ENCODE data around the gene CETP. TPM values are rescaled to one million over a fixed set of nuclear protein-coding genes. Genes with fewer than 3 reads are reported as not detected.
"Not testable (repeated sequence)": the region's sequence is repeated elsewhere in the genome, so short reads cannot be mapped to it uniquely, and the experiment has no call there.

The CETP gene
- total and polyA plus RNA-seq, 5 donors from 2014 or later: 0.27 TPM; not detected in 4

DNA sequence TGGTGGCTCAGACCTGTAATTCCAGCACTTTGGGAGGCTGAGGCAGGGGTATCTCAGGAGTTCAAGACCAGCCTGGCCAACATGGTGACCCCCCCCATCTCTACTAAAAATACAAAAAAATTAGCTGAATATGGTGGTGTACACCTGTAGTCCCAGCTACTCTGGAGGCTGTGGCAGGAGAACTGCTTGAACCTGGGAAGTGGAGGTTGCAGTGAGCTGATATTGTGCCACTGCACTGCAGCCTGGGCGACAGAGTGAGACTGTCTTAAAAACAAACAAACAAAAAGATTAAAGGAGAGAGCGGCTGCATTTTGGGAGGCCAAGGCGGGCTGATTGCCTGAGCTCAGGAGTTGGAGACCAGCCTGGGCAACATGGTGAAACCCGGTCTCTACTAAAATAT, 25.2 kb downstream of the CETP start:
- H3K4me3 Mint-ChIP-seq: peak overlapping the region; percentile 99 to 100 (median 100)
- not testable (repeated sequence) for H3K27me3 Mint-ChIP-seq; H3K9me3 Mint-ChIP-seq; H3K27me3 ChIP-seq (ENCODE audit: control insufficient read depth, insufficient read depth, low read length); ATAC-seq (ENCODE audit: low read depth in 2 of 2); DNase-seq; H3K9me3 ChIP-seq (ENCODE audit: control insufficient read depth in 2 of 2, low read length in 2 of 2)
- H3K4me1 Mint-ChIP-seq: peaks cover 0 to 77% (median 50%) of the 10 kb centered on the region in 4 donors
- Histone ChIP-seq H3K4me1 (ENCODE audit: control insufficient read depth, insufficient read depth, low read length, poor library complexity, severe bottlenecking) (peaks cover 71% of the 10 kb centered on the region), H3K27ac (ENCODE audit: insufficient read depth, low read length, poor library complexity, severe bottlenecking) (peak overlapping the region; percentile 62), H3K36me3 (ENCODE audit: control insufficient read depth, insufficient read depth, low read length) (peaks cover 18% of the 10 kb centered on the region), H3K4me3 (ENCODE audit: low read depth, low read length) (peak overlapping the region; percentile 94)
- peaks cover 36% of the 10 kb centered on the region for H3K36me3 Mint-ChIP-seq
- H3K27ac Mint-ChIP-seq: peak overlapping the region; percentile 96 to 99 (median 98)

DNA sequence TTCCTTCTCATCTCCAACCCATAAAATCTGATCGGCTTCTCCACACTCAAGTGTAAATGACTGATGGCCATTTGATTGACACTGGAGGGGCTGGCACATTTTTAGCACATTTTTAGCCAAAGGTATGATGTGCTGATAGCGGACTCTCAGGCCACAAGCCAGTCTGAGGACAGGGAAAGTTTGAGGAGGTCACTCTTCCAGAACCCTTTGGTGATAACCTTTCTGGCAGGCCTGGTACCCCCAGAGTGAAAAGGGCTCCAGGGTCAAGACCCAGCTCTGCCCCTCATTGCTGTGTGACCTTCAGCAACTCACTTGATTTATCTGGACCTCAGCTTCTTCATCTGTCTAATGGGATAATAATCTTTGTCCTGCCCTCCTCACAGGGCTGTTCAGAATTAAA, 25.9 kb downstream of the CETP start:
- Mint-ChIP-seq H3K27ac (peak overlapping the region; percentile 96 to 99 (median 98)), H3K36me3 (peaks cover 31% of the 10 kb centered on the region), H3K4me3 (peak overlapping the region; percentile 99 to 100 (median 100)), H3K27me3 (no peaks in the 10 kb centered on the region), H3K9me3 (no peaks in the 10 kb centered on the region), H3K4me1 (peaks cover 0 to 76% (median 51%) of the 10 kb centered on the region in 4 donors)
- DNase-seq (no peak), ATAC-seq (ENCODE audit: low read depth in 2 of 2) (no peak)
- H3K27ac ChIP-seq (ENCODE audit: insufficient read depth, low read length, poor library complexity, severe bottlenecking): peak overlapping the region; percentile 88
- peak overlapping the region; percentile 94 for H3K4me3 ChIP-seq (ENCODE audit: low read depth, low read length)
- no peaks in the 10 kb centered on the region for H3K27me3 ChIP-seq (ENCODE audit: control insufficient read depth, insufficient read depth, low read length)
- peaks cover 16% of the 10 kb centered on the region for H3K36me3 ChIP-seq (ENCODE audit: control insufficient read depth, insufficient read depth, low read length)
- no peaks in the 10 kb centered on the region for H3K9me3 ChIP-seq (ENCODE audit: control insufficient read depth in 2 of 2, low read length in 2 of 2)
- peaks cover 79% of the 10 kb centered on the region for H3K4me1 ChIP-seq (ENCODE audit: control insufficient read depth, insufficient read depth, low read length, poor library complexity, severe bottlenecking)

DNA sequence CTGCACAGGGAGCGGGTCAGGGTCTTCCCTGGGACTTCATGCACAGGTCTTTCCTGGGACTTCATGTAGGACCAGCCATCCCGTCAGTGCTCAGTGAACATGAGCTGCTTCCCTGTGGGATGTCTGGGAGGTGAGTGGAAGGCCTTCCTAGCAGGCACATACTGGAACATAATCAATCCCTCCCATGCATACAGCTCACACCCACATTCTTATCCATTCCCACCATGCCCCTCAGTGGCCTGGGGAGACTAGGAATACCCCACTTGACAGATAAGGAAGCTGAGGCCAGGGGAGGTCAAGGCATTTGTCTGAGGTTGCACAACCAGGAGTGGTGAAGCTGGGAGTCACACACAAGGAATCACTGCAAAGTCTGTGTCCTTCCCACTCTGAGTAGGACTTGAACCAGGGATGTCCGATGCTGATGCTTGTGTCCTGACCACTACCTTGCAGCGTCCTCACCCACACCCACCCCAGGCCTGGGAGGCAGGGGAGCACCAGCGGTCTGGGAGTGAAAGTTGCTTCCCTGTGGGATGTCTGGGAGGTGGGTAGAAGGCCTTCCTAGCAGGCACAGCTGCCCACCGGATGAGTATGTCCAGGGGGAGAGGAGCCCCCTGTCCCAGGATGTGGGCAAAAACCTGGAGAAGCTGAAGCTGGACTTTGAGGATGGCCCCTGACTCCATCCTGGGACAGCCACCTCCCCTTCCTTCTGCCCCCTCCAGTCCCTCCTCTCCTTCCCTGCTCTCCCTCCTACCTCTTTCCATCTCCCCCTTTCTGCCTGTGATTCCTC, 26.6 kb downstream of the CETP start:
- Histone ChIP-seq H3K36me3 (ENCODE audit: control insufficient read depth, insufficient read depth, low read length) (peaks cover 15% of the 10 kb centered on the region), H3K9me3 (ENCODE audit: control insufficient read depth in 2 of 2, low read length in 2 of 2) (no peaks in the 10 kb centered on the region), H3K27ac (ENCODE audit: insufficient read depth, low read length, poor library complexity, severe bottlenecking) (peak overlapping the region; percentile 88), H3K27me3 (ENCODE audit: control insufficient read depth, insufficient read depth, low read length) (no peaks in the 10 kb centered on the region), H3K4me3 (ENCODE audit: low read depth, low read length) (peak overlapping the region; percentile 94), H3K4me1 (ENCODE audit: control insufficient read depth, insufficient read depth, low read length, poor library complexity, severe bottlenecking) (peaks cover 85% of the 10 kb centered on the region)
- Mint-ChIP-seq H3K9me3 (no peaks in the 10 kb centered on the region), H3K27me3 (no peaks in the 10 kb centered on the region), H3K4me3 (peak overlapping the region; percentile 99 to 100 (median 100)), H3K27ac (peak overlapping the region; percentile 96 to 100 (median 98)), H3K4me1 (peaks cover 6 to 78% (median 55%) of the 10 kb centered on the region in 4 donors), H3K36me3 (peaks cover 33% of the 10 kb centered on the region)
- DNase-seq: no peak
- ATAC-seq (ENCODE audit: low read depth in 2 of 2): no peak

DNA sequence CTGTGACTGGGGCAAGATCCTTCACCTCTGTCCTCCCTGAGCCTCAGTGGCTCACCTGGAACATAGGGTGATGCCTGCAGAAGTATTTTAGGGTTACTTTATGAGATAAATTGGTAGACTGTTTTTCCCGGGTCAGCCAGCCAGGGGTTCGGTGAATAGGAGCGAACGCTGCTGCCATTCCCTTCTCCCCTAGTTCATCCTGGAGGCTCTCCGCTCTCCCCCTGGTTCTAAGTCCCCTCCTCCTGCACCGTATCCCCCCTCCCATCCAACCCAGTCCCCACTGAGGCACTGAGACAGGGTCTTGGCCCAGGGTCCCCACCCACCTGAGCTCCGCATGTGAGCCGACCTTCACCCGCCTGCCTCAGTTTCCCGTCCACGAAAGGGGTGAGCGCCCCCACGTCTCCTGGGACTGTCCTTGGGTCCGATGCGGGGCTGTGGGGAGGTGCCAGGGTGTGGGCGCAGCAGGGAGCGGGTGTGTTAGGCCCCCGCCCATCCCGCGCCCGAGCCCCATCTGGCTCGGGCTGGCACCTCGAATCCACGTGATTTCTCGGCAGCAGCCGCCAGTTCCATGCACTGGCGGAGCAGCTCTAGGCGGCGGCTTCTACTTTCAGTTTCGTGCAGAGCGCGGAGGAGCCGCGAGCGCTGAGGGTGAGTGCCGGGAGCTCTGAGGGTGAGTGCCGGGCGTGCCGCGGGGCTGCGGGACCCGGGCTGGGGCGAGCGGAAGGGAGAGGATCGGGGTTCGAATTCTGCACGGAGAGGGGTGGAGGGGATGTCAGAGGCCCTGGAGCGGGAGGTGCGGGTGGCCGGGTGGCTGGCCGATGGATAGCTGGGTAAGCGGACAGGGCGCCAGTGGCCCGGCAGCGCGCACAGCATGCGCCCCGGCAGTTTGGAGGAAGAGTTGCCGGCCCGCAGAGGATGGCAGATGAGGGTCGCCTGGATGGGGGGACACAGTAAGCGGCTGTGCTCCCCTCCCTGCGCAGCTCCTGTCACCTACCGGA, 27.5 kb downstream of the CETP start, which contains the start of gene NLRC5:
NLRC5 (plus strand) TSS at position 610 of the 998 bp plus-strand sequence. CDS start 31,156 bp downstream, outside the sequence.
- no peaks in the 10 kb centered on the region for H3K27me3 Mint-ChIP-seq
- peaks cover 91% of the 10 kb centered on the region for H3K4me1 ChIP-seq (ENCODE audit: control insufficient read depth, insufficient read depth, low read length, poor library complexity, severe bottlenecking)
- no peaks in the 10 kb centered on the region for H3K9me3 Mint-ChIP-seq
- H3K36me3 ChIP-seq (ENCODE audit: control insufficient read depth, insufficient read depth, low read length): peaks cover 8% of the 10 kb centered on the region
- H3K36me3 Mint-ChIP-seq: peaks cover 41% of the 10 kb centered on the region
- H3K4me1 Mint-ChIP-seq: peaks cover 8 to 79% (median 63%) of the 10 kb centered on the region in 4 donors
- ATAC-seq (ENCODE audit: low read depth in 2 of 2): peak; percentile 89 to 90
- no peaks in the 10 kb centered on the region for H3K9me3 ChIP-seq (ENCODE audit: control insufficient read depth in 2 of 2, low read length in 2 of 2)
- H3K4me3 ChIP-seq (ENCODE audit: low read depth, low read length): peak within 1 kb of the TSS; percentile 100
- DNase-seq: peak; percentile 85 to 96 (median 88)
- H3K27ac ChIP-seq (ENCODE audit: insufficient read depth, low read length, poor library complexity, severe bottlenecking): peak within 1 kb of the TSS; percentile 88
- H3K27ac Mint-ChIP-seq: peak within 1 kb of the TSS; percentile 96 to 100 (median 98)
- H3K4me3 Mint-ChIP-seq: peak within 1 kb of the TSS; percentile 99 to 100 (median 100)
- H3K27me3 ChIP-seq (ENCODE audit: control insufficient read depth, insufficient read depth, low read length): no peaks in the 10 kb centered on the region

DNA sequence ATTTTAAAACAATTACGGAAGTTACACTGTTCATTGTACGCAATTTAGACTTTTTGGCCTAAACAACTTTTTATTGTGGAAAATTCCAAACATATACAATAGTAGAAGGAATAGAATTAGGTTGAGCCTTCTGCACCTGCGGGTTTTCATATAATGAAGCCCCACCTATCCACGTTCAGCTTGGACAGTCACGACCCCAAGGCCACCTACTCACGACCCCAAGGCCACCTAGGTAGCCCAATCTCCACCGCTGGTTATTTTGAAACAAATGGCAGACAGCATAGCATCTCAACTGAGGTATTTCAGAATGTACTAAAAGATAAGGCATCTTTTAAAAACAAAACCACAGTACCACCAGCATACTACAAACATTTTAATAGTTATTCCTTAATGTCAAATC, 28.2 kb downstream of the CETP start:
- Mint-ChIP-seq H3K4me1 (peaks cover 12 to 79% (median 62%) of the 10 kb centered on the region in 4 donors), H3K27me3 (no peaks in the 10 kb centered on the region), H3K27ac (peak overlapping the region; percentile 96 to 100 (median 98)), H3K36me3 (peaks cover 38% of the 10 kb centered on the region), H3K9me3 (no peaks in the 10 kb centered on the region), H3K4me3 (peak overlapping the region; percentile 99 to 100 (median 100))
- H3K27ac ChIP-seq (ENCODE audit: insufficient read depth, low read length, poor library complexity, severe bottlenecking): peak overlapping the region; percentile 88
- ATAC-seq (ENCODE audit: low read depth in 2 of 2) (no peak), DNase-seq (peak in 1 of 3 donors; percentile 39)
- peak overlapping the region; percentile 100 for H3K4me3 ChIP-seq (ENCODE audit: low read depth, low read length)
- H3K36me3 ChIP-seq (ENCODE audit: control insufficient read depth, insufficient read depth, low read length): peaks cover 8% of the 10 kb centered on the region
- H3K27me3 ChIP-seq (ENCODE audit: control insufficient read depth, insufficient read depth, low read length): no peaks in the 10 kb centered on the region
- no peaks in the 10 kb centered on the region for H3K9me3 ChIP-seq (ENCODE audit: control insufficient read depth in 2 of 2, low read length in 2 of 2)
- H3K4me1 ChIP-seq (ENCODE audit: control insufficient read depth, insufficient read depth, low read length, poor library complexity, severe bottlenecking): peaks cover 91% of the 10 kb centered on the region

DNA sequence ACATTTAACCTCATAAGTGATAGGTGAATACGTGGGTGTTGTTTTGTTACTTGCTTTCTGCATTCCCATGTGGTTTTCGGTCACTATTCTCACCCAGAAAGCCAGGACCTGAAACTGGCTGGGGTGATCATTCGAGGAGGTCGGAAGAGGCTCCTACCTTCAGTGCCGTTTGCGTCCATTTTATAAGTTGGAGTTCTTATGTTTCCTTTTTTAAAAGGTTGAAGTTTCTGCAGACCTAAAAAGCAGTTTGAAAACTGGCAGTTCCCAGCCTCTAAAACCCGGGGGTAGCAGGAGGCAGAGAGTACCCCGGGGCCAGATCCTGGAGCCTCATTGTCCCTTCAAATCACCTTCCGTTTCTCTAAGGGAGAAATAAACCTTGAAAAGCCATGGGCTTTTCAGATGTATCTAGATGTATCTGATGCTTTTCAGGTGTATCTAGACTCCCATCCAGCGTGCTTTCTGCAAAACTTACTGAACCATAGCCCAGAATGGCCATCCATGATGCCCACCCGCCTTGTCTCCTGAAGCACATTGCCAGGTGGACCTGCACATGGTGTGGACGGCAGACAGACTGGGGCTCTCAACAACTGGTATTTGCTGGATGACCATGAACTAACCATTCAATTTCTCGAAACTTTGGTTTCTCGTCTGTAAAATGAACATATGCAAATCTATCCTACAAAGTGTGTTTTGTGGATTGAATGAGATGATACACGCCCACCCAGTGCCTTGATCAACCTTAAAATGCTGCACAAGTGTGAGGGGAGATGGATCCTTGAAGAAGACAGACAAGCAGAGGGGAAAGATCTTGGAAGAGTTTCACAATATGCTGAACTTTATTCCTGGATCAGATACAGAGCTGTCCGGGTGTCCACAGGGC, 28.9 kb downstream of the CETP start:
- no peaks in the 10 kb centered on the region for H3K9me3 Mint-ChIP-seq
- Histone ChIP-seq H3K27ac (ENCODE audit: insufficient read depth, low read length, poor library complexity, severe bottlenecking) (peak overlapping the region; percentile 88), H3K4me3 (ENCODE audit: low read depth, low read length) (peak overlapping the region; percentile 100), H3K4me1 (ENCODE audit: control insufficient read depth, insufficient read depth, low read length, poor library complexity, severe bottlenecking) (peaks cover 91% of the 10 kb centered on the region), H3K36me3 (ENCODE audit: control insufficient read depth, insufficient read depth, low read length) (peaks cover 7% of the 10 kb centered on the region), H3K27me3 (ENCODE audit: control insufficient read depth, insufficient read depth, low read length) (no peaks in the 10 kb centered on the region), H3K9me3 (ENCODE audit: control insufficient read depth in 2 of 2, low read length in 2 of 2) (no peaks in the 10 kb centered on the region)
- peak overlapping the region; percentile 96 to 100 (median 98) for H3K27ac Mint-ChIP-seq
- H3K27me3 Mint-ChIP-seq: no peaks in the 10 kb centered on the region
- peaks cover 12 to 79% (median 60%) of the 10 kb centered on the region in 4 donors for H3K4me1 Mint-ChIP-seq
- DNase-seq (peak in 1 of 3 donors; percentile 54), ATAC-seq (ENCODE audit: low read depth in 2 of 2) (no peak)
- peaks cover 34% of the 10 kb centered on the region for H3K36me3 Mint-ChIP-seq
- peak overlapping the region; percentile 99 to 100 (median 100) for H3K4me3 Mint-ChIP-seq
